SK-N-SH (cell line): Measurements from ENCODE around the gene R3HDM1. TPM values are rescaled to one million over a fixed set of nuclear protein-coding genes. Genes with fewer than 3 reads are reported as not detected.

Experiments used
- CTCF ChIA-PET: fragments of 300-600, 350-600 bp; formaldehyde crosslinking; extraction: SDS; loops from one replicate; lab custom pipeline; 2021; lab: Yijun Ruan, JAX
- POLR2A ChIA-PET: fragments of 350-600 bp; sonication (Branson Sonifier 250); formaldehyde crosslinking; extraction: SDS; loops from one replicate; lab custom pipeline; 2020; ENCODE audit warnings: antibody characterized with exemption, inconsistent platforms; lab: Yijun Ruan, JAX
- DNase-seq: peaks from one replicate; pipeline ENCODE4 v3.0.0; 2012
- H2AFZ ChIP-seq: fragments of 200-600 bp; sonication (generic); 2 replicates; pipeline ENCODE4 v1.8.1; 2016; ENCODE audit warnings: antibody characterized with exemption, mild to moderate bottlenecking, low read depth
- H3F3A ChIP-seq: fragments of 200-600 bp; sonication (generic); replicated peaks from 2 replicates; pipeline ENCODE3; 2016; ENCODE audit warnings: antibody characterized with exemption, mild to moderate bottlenecking; ENCODE audit not compliant: insufficient read depth
- H3K27ac ChIP-seq, 2 experiments: fragments of 200-500 bp in 1 of 2; fragments of 200-600 bp in 1 of 2; sonication (Bioruptor generic) in 1 of 2; sonication (generic), shearing (Covaris generic) in 1 of 2; 2 replicates each; pipeline versions ENCODE4 v1.5.1 to v1.6.1; 2014 to 2016; ENCODE audit warnings: low read depth in 2 of 2, inconsistent platforms in 1 of 2, low read length in 1 of 2, mild to moderate bottlenecking in 1 of 2, mixed read lengths in 1 of 2
- H3K27me3 ChIP-seq: fragments of 200-600 bp; sonication (generic), shearing (Covaris generic); 2 replicates; pipeline ENCODE4 v1.6.1; 2016; ENCODE audit warnings: mixed run types; ENCODE audit not compliant: insufficient read depth
- H3K36me3 ChIP-seq, 2 experiments: fragments of 200-500 bp in 1 of 2; fragments of 200-600 bp in 1 of 2; sonication (Bioruptor generic) in 1 of 2; sonication (generic) in 1 of 2; replicated peaks in 1 of 2; 2 replicates each; pipeline versions ENCODE3 to v1.5.1; 2014 to 2016; ENCODE audit warnings: low read length in 1 of 2, mild to moderate bottlenecking in 1 of 2; ENCODE audit not compliant: insufficient read depth in 2 of 2, control insufficient read depth in 1 of 2
- H3K4me1 ChIP-seq, 2 experiments: fragments of 200-500 bp in 1 of 2; fragments of 200-600 bp in 1 of 2; sonication (Bioruptor generic) in 1 of 2; sonication (generic), shearing (Covaris generic) in 1 of 2; 2 replicates each; pipeline versions ENCODE4 v1.5.1 to v1.6.1; 2014 to 2016; ENCODE audit warnings: low read depth in 1 of 2, low read length in 1 of 2, mixed run types in 1 of 2; ENCODE audit not compliant: insufficient read depth in 2 of 2, control insufficient read depth in 1 of 2
- H3K4me2 ChIP-seq: fragments of 200-600 bp; sonication (generic), shearing (Covaris generic); 2 replicates; pipeline ENCODE4 v1.6.1; 2017; ENCODE audit warnings: mixed run types
- H3K4me3 ChIP-seq, 2 experiments: fragments of 200-500 bp in 1 of 2; fragments of 200-600 bp in 1 of 2; sonication (Bioruptor generic) in 1 of 2; sonication (generic), shearing (Covaris generic) in 1 of 2; 2 replicates each; pipeline versions ENCODE4 v1.5.1 to v1.8.1; 2014 to 2016; ENCODE audit warnings: low read depth in 2 of 2, inconsistent platforms in 1 of 2, low read length in 1 of 2, mild to moderate bottlenecking in 1 of 2, mixed read lengths in 1 of 2, moderate library complexity in 1 of 2
- H3K79me2 ChIP-seq: fragments of 200-600 bp; sonication (generic); 2 replicates; pipeline ENCODE4 v1.8.1; 2017; ENCODE audit warnings: mild to moderate bottlenecking; ENCODE audit not compliant: insufficient read depth
- H3K9ac ChIP-seq: fragments of 200-600 bp; sonication (generic); 2 replicates; pipeline ENCODE4 v1.6.1; 2017; ENCODE audit warnings: mixed run types
- H3K9me2 ChIP-seq: fragments of 200-600 bp; sonication (generic); 2 replicates; pipeline ENCODE4 v1.6.1; 2017; ENCODE audit warnings: mixed run types
- H3K9me3 ChIP-seq: fragments of 200-600 bp; sonication (generic); 2 replicates; pipeline ENCODE4 v1.6.1; 2017; ENCODE audit warnings: mixed run types, mild to moderate bottlenecking, moderate library complexity
- H4K20me1 ChIP-seq: fragments of 200-600 bp; sonication (generic); 2 replicates; pipeline ENCODE4 v1.6.1; 2017; ENCODE audit warnings: mild to moderate bottlenecking, mixed run types; ENCODE audit not compliant: insufficient read depth
- ELF1 ChIP-seq: IDR thresholded peaks from 2 replicates; pipeline ENCODE4 v1.4.0; 2012
- EZH2phosphoT487 ChIP-seq: fragments of 200-600 bp; sonication (generic); IDR thresholded peaks from 2 replicates; pipeline ENCODE4 v1.6.1; 2017; ENCODE audit warnings: low read depth, mixed run types, mild to moderate bottlenecking, antibody characterized with exemption, moderate library complexity, borderline replicate concordance
- FOXJ3 ChIP-seq: sonication (generic); formaldehyde crosslinking; IDR thresholded peaks from 2 replicates; pipeline ENCODE4 v1.5.1; 2020; ENCODE audit warnings: mild to moderate bottlenecking, missing genetic modification reagents
- FOXM1 ChIP-seq: IDR thresholded peaks from 2 replicates; pipeline ENCODE4 v1.4.0; 2012; ENCODE audit warnings: low read depth, mild to moderate bottlenecking
- GABPA ChIP-seq: IDR thresholded peaks from 2 replicates; pipeline ENCODE4 v1.4.0; 2012; ENCODE audit warnings: low read depth, mild to moderate bottlenecking
- JUND ChIP-seq: IDR thresholded peaks from 2 replicates; pipeline ENCODE4 v1.4.0; 2012
- NFIC ChIP-seq: IDR thresholded peaks from 2 replicates; pipeline ENCODE4 v1.4.0; 2012; ENCODE audit warnings: borderline replicate concordance
- POLR2AphosphoS5 ChIP-seq: IDR thresholded peaks from 2 replicates; pipeline ENCODE4 v1.6.1; 2012; ENCODE audit warnings: low read depth, low read length
- RCOR1 ChIP-seq: fragments of 150-350 bp; IDR thresholded peaks from 2 replicates; pipeline ENCODE4 v1.6.1; 2017; ENCODE audit warnings: antibody characterized with exemption, low read length
- REST ChIP-seq: IDR thresholded peaks from 2 replicates; pipeline ENCODE4 v1.6.1; 2012; ENCODE audit warnings: mild to moderate bottlenecking, low read depth, low read length, moderate library complexity
- RFX5 ChIP-seq: IDR thresholded peaks from 2 replicates; pipeline ENCODE4 v1.6.1; 2012; ENCODE audit warnings: mild to moderate bottlenecking, improper control_type of control experiment, low read length
- SMC3 ChIP-seq: IDR thresholded peaks from 2 replicates; pipeline ENCODE4 v1.6.1; 2012; ENCODE audit warnings: low read depth, low read length, improper control_type of control experiment
- TCF12 ChIP-seq: IDR thresholded peaks from 2 replicates; pipeline ENCODE4 v1.4.0; 2012
- USF1 ChIP-seq: IDR thresholded peaks from 2 replicates; pipeline ENCODE4 v1.4.0; 2012; ENCODE audit warnings: low read depth, borderline replicate concordance
- YY1 ChIP-seq: IDR thresholded peaks from 2 replicates; pipeline ENCODE4 v1.4.0; 2012; ENCODE audit warnings: low read depth, mild to moderate bottlenecking
- ZBTB33 ChIP-seq: IDR thresholded peaks from 2 replicates; pipeline ENCODE4 v1.4.0; 2012; ENCODE audit warnings: low read depth, borderline replicate concordance
- WGBS: methylation state at CpG from one replicate; pipeline ENCODE4 v1.1.6; 2017; ENCODE audit warnings: low lambda C conversion rate; 5-methylcytosine and 5-hydroxymethylcytosine counted together
- polyA plus RNA-seq, 3 experiments: library from polyadenylated mRNA; depleted of rRNA; stranded (reverse); fragments of >200 nt; gene quantifications; 2 replicates each; pipeline ENCODE4 v1.2.3, GENCODE V29; 2012

The R3HDM1 gene
- polyA plus RNA-seq, 1 of the 3 experiments (the other 2 are of a cell fraction): 38.2 TPM

GRCh38 chr2:135741395-135742324, 210.4 kb downstream of the R3HDM1 start, which contains the start of gene UBXN4 (continued):
- TF ChIP-seq EZH2phosphoT487 (no peak), POLR2AphosphoS5 (peak; percentile 74), RFX5 (0 out of 2 replicates have a peak, but pooled peaks have one; percentile 47), ZBTB33 (peak; percentile 77), RCOR1 (no peak), JUND (peak; percentile 73; the same call in 1 of the 2 replicates), YY1 (peak; percentile 86), ELF1 (peak; percentile 97), TCF12 (no peak), SMC3 (no peak), NFIC (no peak), FOXM1 (no peak), GABPA (peak; percentile 61)
- TF ChIP-seq, all 33 proteins: peak for 16

- no peaks in the 10 kb centered on the region for H3K9me3 ChIP-seq
- DNase-seq: no peak
- peaks cover 8 to 15% of the 10 kb centered on the region in 2 experiments; a peak in 3 of 4 replicates for H3K4me1 ChIP-seq
- peaks cover 45% of the 10 kb centered on the region for H4K20me1 ChIP-seq
- H2AFZ ChIP-seq: no peak overlapping the region
- H3K9ac ChIP-seq: peak overlapping the region; percentile 97
- H3K27ac ChIP-seq: peak overlapping the region; percentile 92 to 95
- peaks cover 54% of the 10 kb centered on the region for H3K79me2 ChIP-seq
- H3K4me3 ChIP-seq: peak overlapping the region; percentile 79 to 84
- H3F3A ChIP-seq: peaks cover 27% of the 10 kb centered on the region
- H3K4me2 ChIP-seq: peak overlapping the region; percentile 78
- under 1% methylated on average over 13 of the region's 34 CpGs for WGBS
- H3K27me3 ChIP-seq: no peaks in the 10 kb centered on the region
- peaks cover 7 to 9% of the 10 kb centered on the region in 2 experiments for H3K36me3 ChIP-seq
- no peak for TF ChIP-seq USF1
- TF ChIP-seq FOXJ3 (CRISPR knock-in tag): no peak
- 0 out of 2 replicates have a peak, but pooled peaks have one; percentile 16 for TF ChIP-seq REST
- POLR2A ChIA-PET: interaction anchor here (0.7 kb wide), 1 partner anchor 825 kb away, joined by 4 read pairs; no protein-coding TSS in a partner anchor
- CTCF ChIA-PET: interaction anchor here (1.5 to 3.2 kb wide), 4 partner anchors 20 to 738 kb away, joined by 4 to 11 read pairs (median 6); no protein-coding TSS in a partner anchor
- no peaks in the 10 kb centered on the region for H3K9me2 ChIP-seq
Observed at GRCh38 chr2:135742325-135742757, 211.1 kb downstream of the R3HDM1 start.
